Ascending aorta (tissue), 2 donors: ENCODE data around the gene NKX2-3. TPM values are rescaled to one million over a fixed set of nuclear protein-coding genes. Genes with fewer than 3 reads are reported as not detected.

Experiments
- DNase-seq, 2 donors: peaks; one replicate each; pipeline ENCODE4 v3.0.0-alpha.2; 2019; ENCODE audit warnings: low spot score in 2 of 2
- H3K27ac ChIP-seq, 2 donors: fragments of 200-600 bp; sonication (generic); one replicate each; pipeline ENCODE4 v1.5.1; 2016 to 2017; ENCODE audit warnings: mild to moderate bottlenecking in 1 of 2
- H3K27me3 ChIP-seq: fragments of 200-600 bp; sonication (generic); one replicate; pipeline ENCODE4 v1.5.1; 2017
- H3K36me3 ChIP-seq, 2 donors: fragments of 200-600 bp; sonication (generic); one replicate each; pipeline ENCODE4 v1.5.1; 2016
- H3K4me1 ChIP-seq, 2 donors: fragments of 200-600 bp; sonication (generic); one replicate each; pipeline ENCODE4 v1.5.1; 2016 to 2017; ENCODE audit warnings: mild to moderate bottlenecking in 1 of 2
- H3K4me3 ChIP-seq, 2 donors: fragments of 200-600 bp; sonication (generic); one replicate each; pipeline ENCODE4 v1.5.1; 2016 to 2017; ENCODE audit warnings: mild to moderate bottlenecking in 1 of 2
- H3K9me3 ChIP-seq, 2 donors: fragments of 200-600 bp; sonication (generic); one replicate each; pipeline ENCODE4 v1.5.1; 2016
- intact Hi-C: fragments of 100-400 bp; cut with DNase I; formaldehyde crosslinking; loops from one replicate; pipeline ENCODE4 v1.15.1; 2023
- total RNA-seq: library from RNA; depleted of rRNA; stranded (reverse); fragments of >200 nt; gene quantifications from one replicate; pipeline ENCODE4 v1.1.0, GENCODE V29; 2016
- TF ChIP-seq, protein P1 (sequence below), 3 experiments: fragments of 200-600 bp in 2 of 3; fragments of 450-650 bp in 1 of 3; sonication (generic) in 2 of 3; IDR thresholded peaks; one replicate each; pipeline ENCODE4 v1.5.1; 2016 to 2019; ENCODE audit warnings: antibody characterized with exemption in 3 of 3, mild to moderate bottlenecking in 1 of 3, moderate library complexity in 1 of 3

The NKX2-3 gene
- total RNA-seq, 1 donor from 2014 or later: not detected

DNA sequence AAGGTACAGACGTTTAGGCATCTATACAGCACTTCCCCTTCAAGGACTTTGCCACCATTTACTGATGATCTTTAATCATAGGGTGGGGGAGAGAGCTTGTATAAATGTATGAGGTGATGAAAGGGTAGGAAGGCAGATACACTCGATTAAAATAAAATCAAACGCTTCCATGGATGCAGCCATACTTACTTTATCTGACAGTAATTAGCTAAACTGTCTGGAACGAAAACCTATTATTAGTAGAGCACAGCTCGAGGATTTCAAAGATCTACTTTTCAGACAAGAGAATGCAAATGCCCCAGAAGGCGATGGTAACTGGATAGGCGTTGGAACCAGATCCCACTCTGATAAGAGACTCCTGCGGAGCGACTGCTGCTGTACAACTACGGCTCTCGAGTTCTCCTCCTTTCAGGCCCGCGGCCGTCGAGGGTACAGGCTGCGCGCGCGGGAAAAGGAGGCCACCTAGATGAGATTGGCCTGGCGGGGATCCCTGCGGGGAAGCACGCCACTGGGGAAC lies 3.1 kb upstream of the NKX2-3 start:
- H3K4me1 ChIP-seq: no peaks in the 10 kb centered on the region
- no peak for DNase-seq
- H3K27me3 ChIP-seq: peaks cover 5% of the 10 kb centered on the region
- no peak overlapping the region for H3K4me3 ChIP-seq
- intact Hi-C loops: no loop called here
- TF ChIP-seq, protein P1, sequence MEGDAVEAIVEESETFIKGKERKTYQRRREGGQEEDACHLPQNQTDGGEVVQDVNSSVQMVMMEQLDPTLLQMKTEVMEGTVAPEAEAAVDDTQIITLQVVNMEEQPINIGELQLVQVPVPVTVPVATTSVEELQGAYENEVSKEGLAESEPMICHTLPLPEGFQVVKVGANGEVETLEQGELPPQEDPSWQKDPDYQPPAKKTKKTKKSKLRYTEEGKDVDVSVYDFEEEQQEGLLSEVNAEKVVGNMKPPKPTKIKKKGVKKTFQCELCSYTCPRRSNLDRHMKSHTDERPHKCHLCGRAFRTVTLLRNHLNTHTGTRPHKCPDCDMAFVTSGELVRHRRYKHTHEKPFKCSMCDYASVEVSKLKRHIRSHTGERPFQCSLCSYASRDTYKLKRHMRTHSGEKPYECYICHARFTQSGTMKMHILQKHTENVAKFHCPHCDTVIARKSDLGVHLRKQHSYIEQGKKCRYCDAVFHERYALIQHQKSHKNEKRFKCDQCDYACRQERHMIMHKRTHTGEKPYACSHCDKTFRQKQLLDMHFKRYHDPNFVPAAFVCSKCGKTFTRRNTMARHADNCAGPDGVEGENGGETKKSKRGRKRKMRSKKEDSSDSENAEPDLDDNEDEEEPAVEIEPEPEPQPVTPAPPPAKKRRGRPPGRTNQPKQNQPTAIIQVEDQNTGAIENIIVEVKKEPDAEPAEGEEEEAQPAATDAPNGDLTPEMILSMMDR (IDR thresholded peaks at IDR 0.05): no peak
- H3K36me3 ChIP-seq: no peaks in the 10 kb centered on the region
- no peak overlapping the region for H3K27ac ChIP-seq
- H3K9me3 ChIP-seq: no peaks in the 10 kb centered on the region

DNA sequence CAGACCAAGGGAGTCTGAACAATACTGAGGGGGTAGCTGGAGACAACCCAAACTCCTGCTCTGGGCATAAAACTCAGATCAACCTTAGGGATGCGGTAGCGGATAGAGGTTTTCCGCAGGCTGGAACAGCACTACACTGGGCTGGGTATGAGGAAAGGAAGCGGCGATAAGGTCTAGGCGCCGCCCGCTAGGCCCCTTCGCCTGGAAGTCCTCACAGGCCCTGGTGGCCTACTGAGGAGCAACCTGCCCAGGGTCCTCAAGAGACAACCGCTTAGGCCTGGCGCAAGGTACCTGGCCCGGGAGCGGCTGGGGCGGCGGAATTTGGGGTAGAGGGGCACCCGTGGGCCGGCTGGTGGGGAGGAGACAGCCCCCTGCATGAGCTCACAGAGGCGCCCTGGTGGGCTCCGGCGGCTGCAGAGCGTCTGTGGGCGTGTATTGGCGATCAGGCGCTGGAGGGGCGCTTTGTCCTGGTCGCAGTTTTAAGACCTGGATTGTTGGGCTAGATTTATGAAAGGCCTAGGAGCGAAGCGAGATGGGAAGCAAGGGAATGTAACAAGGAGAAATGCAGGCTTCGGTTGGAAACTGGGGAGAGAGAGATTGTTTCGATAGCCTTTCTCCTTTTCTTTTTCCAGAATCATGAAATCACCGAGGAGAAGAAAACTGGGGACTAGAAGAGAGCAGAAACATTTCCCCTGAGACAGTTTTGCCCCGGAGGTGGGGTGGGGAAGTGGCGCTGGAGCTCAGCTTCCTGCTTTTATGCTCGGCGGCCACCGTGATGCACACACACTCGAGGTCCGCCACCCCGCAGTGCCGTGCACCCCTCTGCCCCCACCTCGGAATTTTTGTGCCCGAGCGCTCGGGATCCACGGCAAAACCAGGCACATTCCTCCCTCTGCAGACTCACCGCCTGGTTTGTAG lies 2.4 kb upstream of the NKX2-3 start:
- TF ChIP-seq, protein P1 (IDR thresholded peaks at IDR 0.05): no peak
- no peak for DNase-seq
- intact Hi-C loops: no loop called here
- H3K4me3 ChIP-seq: no peak overlapping the region
- peaks cover 5% of the 10 kb centered on the region for H3K27me3 ChIP-seq
- no peak overlapping the region for H3K27ac ChIP-seq
- no peaks in the 10 kb centered on the region for H3K36me3 ChIP-seq
- no peaks in the 10 kb centered on the region for H3K9me3 ChIP-seq
- H3K4me1 ChIP-seq: no peaks in the 10 kb centered on the region

DNA sequence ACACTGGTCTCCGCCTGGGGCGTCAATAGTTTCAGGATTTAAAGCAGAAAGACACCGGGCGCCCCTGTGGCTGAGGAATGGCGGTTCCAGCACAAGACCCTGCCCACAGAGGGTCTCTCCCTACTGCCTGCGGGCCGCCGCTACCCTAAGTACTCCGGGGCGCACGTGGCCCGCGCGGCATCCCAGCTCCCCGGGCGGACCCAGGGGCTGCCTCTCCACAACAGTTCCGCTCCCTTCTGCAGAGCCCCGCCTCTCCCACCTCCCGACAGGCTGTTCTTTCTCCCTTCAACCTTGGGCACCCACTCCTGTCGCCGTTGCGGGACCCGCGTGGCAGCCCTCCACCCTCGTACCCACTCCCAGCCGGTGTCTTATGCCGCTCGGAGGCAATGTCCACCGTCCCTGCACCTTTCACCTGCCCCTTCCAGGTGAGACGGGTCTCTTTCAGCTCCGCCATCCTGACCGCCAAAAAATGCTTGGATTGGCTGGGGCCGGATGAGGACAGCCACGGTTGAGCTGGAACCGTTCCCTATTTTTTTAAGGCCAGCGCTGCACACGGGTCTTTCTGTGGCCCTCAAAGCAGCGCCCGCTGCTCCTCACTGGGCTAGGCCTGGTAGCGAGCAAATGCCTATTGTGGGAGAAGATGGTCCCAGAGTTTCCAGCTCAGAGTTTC lies 1.6 kb upstream of the NKX2-3 start:
- H3K27ac ChIP-seq: no peak overlapping the region
- H3K4me1 ChIP-seq: no peaks in the 10 kb centered on the region
- H3K27me3 ChIP-seq: peaks cover 11% of the 10 kb centered on the region
- no peaks in the 10 kb centered on the region for H3K9me3 ChIP-seq
- TF ChIP-seq, protein P1 (IDR thresholded peaks at IDR 0.05): no peak
- intact Hi-C loops: no loop called here
- H3K36me3 ChIP-seq: no peaks in the 10 kb centered on the region
- no peak for DNase-seq
- no peak overlapping the region for H3K4me3 ChIP-seq

DNA sequence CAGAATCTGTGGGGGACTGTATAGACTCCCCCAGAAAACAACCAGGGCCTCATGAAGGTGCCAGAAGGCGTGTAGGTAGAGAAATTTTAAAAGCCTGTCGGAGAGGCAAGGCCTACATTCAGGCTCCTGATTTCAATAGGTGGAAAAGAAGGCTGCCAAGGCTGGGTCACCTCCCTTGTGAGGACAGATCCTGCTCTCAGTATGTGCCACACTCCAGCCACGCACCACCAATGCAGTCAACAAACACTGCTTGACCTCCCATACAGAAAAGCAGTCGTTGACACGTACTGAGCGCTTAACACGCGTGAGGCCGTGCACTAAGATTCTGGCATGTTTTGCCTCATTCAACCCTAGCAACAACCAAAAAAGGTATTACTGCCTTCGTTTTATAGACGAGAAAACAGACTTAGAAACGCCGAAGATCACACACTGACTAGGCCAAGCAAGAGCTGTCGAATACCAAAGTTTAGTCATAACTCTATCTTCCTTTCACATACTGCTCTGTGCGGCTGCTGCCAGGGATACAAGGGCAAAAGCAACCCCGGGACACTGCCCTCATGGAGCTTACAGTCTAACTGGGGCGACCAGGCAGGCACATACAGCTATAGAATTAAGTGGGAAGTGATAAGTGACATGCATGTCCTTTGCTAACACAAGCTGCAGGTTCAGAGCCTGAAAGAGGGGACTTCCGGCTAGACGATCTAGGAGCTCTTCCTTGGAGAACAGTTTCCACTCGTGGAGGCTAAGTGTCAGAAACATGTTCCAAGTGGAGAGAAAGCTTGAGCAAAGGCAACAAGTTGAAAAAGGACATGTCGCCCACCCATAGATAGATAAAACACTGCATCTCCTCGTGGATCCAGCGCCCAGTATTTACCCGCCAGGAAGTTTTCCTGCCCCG lies 797 bp upstream of the NKX2-3 start:
- intact Hi-C loops: no loop called here
- Histone ChIP-seq H3K4me3 (no peak overlapping the region), H3K4me1 (peaks cover 0 to 4% of the 10 kb centered on the region in 2 donors), H3K27me3 (peaks cover 11% of the 10 kb centered on the region), H3K27ac (no peak overlapping the region), H3K36me3 (no peaks in the 10 kb centered on the region), H3K9me3 (no peaks in the 10 kb centered on the region)
- TF ChIP-seq, protein P1 (IDR thresholded peaks at IDR 0.05): no peak
- DNase-seq: no peak
